Uterus (tissue), 4 donors: ENCODE measurements around the gene CEP20. TPM values are rescaled to one million over a fixed set of nuclear protein-coding genes. Genes with fewer than 3 reads are reported as not detected.

Experiments used
- DNase-seq, 2 donors: peaks; one replicate each; pipeline ENCODE4 v3.0.0-alpha.2; 2019 to 2020
- H3K27ac ChIP-seq, 2 donors: fragments of 200-600 bp; sonication (generic); 1 replicate in 1 of 2; 2 replicates in 1 of 2; pipeline ENCODE4 v1.5.1; 2016 to 2018
- H3K27me3 ChIP-seq, 2 donors: fragments of 200-600 bp; sonication (generic); one replicate each; pipeline ENCODE4 v1.5.1; 2018 to 2019; ENCODE audit warnings: control low read depth in 1 of 2
- H3K36me3 ChIP-seq, 2 donors: fragments of 200-600 bp; sonication (generic); one replicate each; pipeline ENCODE4 v1.5.1; 2019; ENCODE audit warnings: control low read depth in 1 of 2
- H3K4me1 ChIP-seq, 2 donors: fragments of 200-600 bp; sonication (generic); one replicate each; pipeline ENCODE4 v1.5.1; 2018 to 2019; ENCODE audit warnings: control low read depth in 1 of 2
- H3K4me3 ChIP-seq, 2 donors: fragments of 200-600 bp; sonication (generic); 1 replicate in 1 of 2; 2 replicates in 1 of 2; pipeline ENCODE4 v1.5.1; 2018 to 2019; ENCODE audit warnings: mild to moderate bottlenecking in 1 of 2
- H3K9me3 ChIP-seq, 2 donors: fragments of 200-600 bp; sonication (generic); one replicate each; pipeline ENCODE4 v1.5.1; 2019; ENCODE audit warnings: control low read depth in 1 of 2
- CTCF ChIP-seq, 4 experiments: fragments of 200-600 bp in 2 of 4; fragments of 450-650 bp in 2 of 4; sonication (generic) in 2 of 4; IDR thresholded peaks; one replicate each; pipeline ENCODE4 v1.5.1; 2016 to 2019; ENCODE audit warnings: antibody characterized with exemption in 4 of 4, mild to moderate bottlenecking in 2 of 4, moderate library complexity in 1 of 4
- POLR2A ChIP-seq, 2 donors: fragments of 450-650 bp; IDR thresholded peaks; one replicate each; pipeline ENCODE4 v1.6.1; 2016; ENCODE audit warnings: antibody characterized with exemption in 2 of 2, mild to moderate bottlenecking in 1 of 2, moderate library complexity in 1 of 2
- intact Hi-C: fragments of 100-400 bp; cut with DNase I; formaldehyde crosslinking; loops from one replicate; pipeline ENCODE4 v1.15.1; 2023; ENCODE audit warnings: low total_unique reads
- total RNA-seq, 4 donors: library from RNA; depleted of rRNA in 3 of 4; stranded (reverse); fragments of >200 nt in 3 of 4; gene quantifications; one replicate each; pipeline versions ENCODE4 v1.1.0 to v1.2.4, GENCODE V29; 2014 to 2023
- donor health status: DM: yes; HTN: yes; CAD: no.

Gene CEP20
- total RNA-seq, 4 donors from 2014 or later: 13.8 to 101 (median 47.9) TPM

GRCh38 chr16:15906439-15906838 is 18.0 kb upstream of the CEP20 start:
- Histone ChIP-seq H3K4me1 (no peaks in the 10 kb centered on the region), H3K27me3 (no peaks in the 10 kb centered on the region), H3K9me3 (no peaks in the 10 kb centered on the region), H3K4me3 (no peak overlapping the region), H3K27ac (no peak overlapping the region), H3K36me3 (no peaks in the 10 kb centered on the region)
- intact Hi-C loops: no loop called here
- TF ChIP-seq POLR2A (IDR thresholded peaks at IDR 0.05) (no peak), CTCF (IDR thresholded peaks at IDR 0.05) (no peak)
- no peak for DNase-seq

GRCh38 chr16:15903960-15904359 is 15.6 kb upstream of the CEP20 start:
- no peak for DNase-seq

GRCh38 chr16:15900901-15901500 is 12.6 kb upstream of the CEP20 start:
- intact Hi-C loops: no loop called here

More at GRCh38 chr16:15903960-15904359, 15.6 kb upstream of the CEP20 start:
- Histone ChIP-seq H3K4me3 (no peak overlapping the region), H3K9me3 (no peaks in the 10 kb centered on the region), H3K36me3 (no peaks in the 10 kb centered on the region), H3K4me1 (no peaks in the 10 kb centered on the region), H3K27ac (no peak overlapping the region), H3K27me3 (no peaks in the 10 kb centered on the region)
- intact Hi-C loops: no loop called here
- TF ChIP-seq CTCF (IDR thresholded peaks at IDR 0.05) (no peak), POLR2A (IDR thresholded peaks at IDR 0.05) (no peak)

GRCh38 chr16:15900357-15900756 is 12.0 kb upstream of the CEP20 start:
- no peaks in the 10 kb centered on the region for H3K4me1 ChIP-seq
- TF ChIP-seq POLR2A (IDR thresholded peaks at IDR 0.05) (no peak), CTCF (IDR thresholded peaks at IDR 0.05) (no peak)
- intact Hi-C loops: no loop called here
- no peak for DNase-seq
- no peaks in the 10 kb centered on the region for H3K36me3 ChIP-seq
- no peak overlapping the region for H3K27ac ChIP-seq
- no peak overlapping the region for H3K4me3 ChIP-seq
- no peaks in the 10 kb centered on the region for H3K27me3 ChIP-seq
- no peaks in the 10 kb centered on the region for H3K9me3 ChIP-seq

More at GRCh38 chr16:15900901-15901500, 12.6 kb upstream of the CEP20 start:
- Histone ChIP-seq H3K36me3 (no peaks in the 10 kb centered on the region), H3K4me1 (no peaks in the 10 kb centered on the region), H3K27me3 (no peaks in the 10 kb centered on the region), H3K9me3 (no peaks in the 10 kb centered on the region), H3K27ac (no peak overlapping the region), H3K4me3 (no peak overlapping the region)
- TF ChIP-seq CTCF (IDR thresholded peaks at IDR 0.05) (no peak), POLR2A (IDR thresholded peaks at IDR 0.05) (no peak)
- DNase-seq: no peak

- intact Hi-C loops: no loop called here
- Histone ChIP-seq H3K4me1 (no peaks in the 10 kb centered on the region), H3K9me3 (no peaks in the 10 kb centered on the region), H3K27ac (no peak overlapping the region), H3K4me3 (no peak overlapping the region), H3K27me3 (no peaks in the 10 kb centered on the region), H3K36me3 (no peaks in the 10 kb centered on the region)
- no peak for DNase-seq
- no peak for TF ChIP-seq CTCF (IDR thresholded peaks at IDR 0.05)
- no peak for TF ChIP-seq POLR2A (IDR thresholded peaks at IDR 0.05)
These were observed 11.2 kb upstream of the CEP20 start for GRCh38 chr16:15899538-15900100.
